Dendritic cell treated with granulocyte-macrophage colony-stimulating factor and Interleukin-4, amounts not matched to agents 40 ng/mL and 50 ng/mL, for 4 days (primary cell): ENCODE results near the gene ANKS1A.

Experiments used
- H3K27ac Mint-ChIP-seq: one replicate; pipeline ENCODE4 v1.8.0; 2022; ENCODE audit warnings: mild to moderate bottlenecking, mixed read lengths
- H3K27me3 Mint-ChIP-seq: one replicate; pipeline ENCODE4 v1.8.0; 2022; ENCODE audit warnings: mild to moderate bottlenecking, mixed read lengths
- H3K36me3 Mint-ChIP-seq: one replicate; pipeline ENCODE4 v1.8.0; 2022; ENCODE audit warnings: low read depth, mixed read lengths
- H3K4me1 Mint-ChIP-seq: one replicate; pipeline ENCODE4 v1.8.0; 2022; ENCODE audit warnings: low read depth, mixed read lengths
- H3K4me3 Mint-ChIP-seq: one replicate; pipeline ENCODE4 v1.8.0; 2022; ENCODE audit warnings: mild to moderate bottlenecking, moderate library complexity, mixed read lengths
- H3K9me3 Mint-ChIP-seq: one replicate; pipeline ENCODE4 v1.8.0; 2022; ENCODE audit warnings: mixed read lengths
- intact Hi-C: fragments of 100-400 bp; cut with micrococcal nuclease; formaldehyde crosslinking; loops from one replicate; pipeline ENCODE4 v1.15.0; 2022

ANKS1A gene

DNA sequence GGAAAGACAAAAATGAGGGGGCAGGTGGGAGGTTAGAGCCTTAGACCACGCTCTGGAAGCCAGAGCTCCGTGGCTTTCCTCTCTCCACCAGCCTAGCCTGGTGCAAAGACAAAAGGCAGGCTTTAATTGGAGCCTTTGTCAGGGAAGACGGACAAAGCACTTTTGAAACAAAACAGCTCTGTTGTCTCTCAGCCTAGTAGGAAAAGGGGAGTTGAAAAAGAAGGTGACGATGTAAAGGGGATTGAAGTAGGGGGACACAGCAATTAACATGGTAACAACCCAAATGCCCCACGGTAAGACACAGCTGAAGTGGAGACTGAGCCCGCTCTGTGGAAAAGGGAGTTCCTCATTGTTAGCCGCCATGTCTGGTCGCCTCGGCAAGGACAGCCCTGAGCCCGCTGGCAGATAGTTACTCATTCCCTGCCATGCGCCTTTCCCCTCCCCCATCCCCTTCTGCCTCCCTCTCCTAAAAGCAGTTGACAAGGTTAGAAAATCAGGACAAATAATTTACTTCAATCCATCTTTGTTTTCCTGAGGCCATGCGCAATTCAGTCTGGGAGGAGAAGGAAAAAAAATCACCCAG is 159.1 kb downstream of the ANKS1A start:
- intact Hi-C loops: loop anchor here (5.0 kb wide), 1 partner anchor 34 kb away; no protein-coding TSS in a partner anchor
- H3K36me3 Mint-ChIP-seq: peaks cover 12% of the 10 kb centered on the region

DNA sequence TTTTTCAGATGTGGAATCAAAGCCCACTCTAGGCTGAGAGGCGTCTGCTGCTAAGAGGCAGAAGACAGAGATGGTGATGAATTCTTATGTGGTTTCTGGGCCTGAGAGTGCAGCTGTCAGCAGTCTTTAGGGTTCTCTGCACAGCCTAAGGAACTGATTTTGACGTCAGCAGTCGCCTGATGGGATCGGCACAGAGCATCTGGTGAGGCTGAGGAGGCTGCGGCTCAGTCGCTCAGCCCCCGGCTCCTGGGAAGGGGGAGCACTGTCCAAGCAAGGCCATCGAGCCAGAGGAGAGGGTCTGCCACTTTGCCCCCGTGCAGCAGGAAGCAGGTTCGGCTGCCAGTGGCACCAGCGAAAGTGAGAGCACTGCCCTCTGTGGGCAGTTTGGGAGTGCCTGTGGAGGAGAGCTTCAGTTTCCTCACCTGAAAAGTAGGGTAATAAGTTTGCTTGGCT is 159.6 kb downstream of the ANKS1A start:
- Mint-ChIP-seq H3K27ac (no peak overlapping the region), H3K9me3 (no peaks in the 10 kb centered on the region), H3K4me1 (peaks cover 34% of the 10 kb centered on the region), H3K27me3 (no peaks in the 10 kb centered on the region), H3K4me3 (no peak overlapping the region), H3K36me3 (peaks cover 13% of the 10 kb centered on the region)
- intact Hi-C loops: loop anchor here (5.0 kb wide), 1 partner anchor 34 kb away; no protein-coding TSS in a partner anchor

More for the DNA sequence above, 159.1 kb downstream of the ANKS1A start:
- Mint-ChIP-seq H3K27ac (no peak overlapping the region), H3K4me1 (peaks cover 34% of the 10 kb centered on the region), H3K27me3 (no peaks in the 10 kb centered on the region), H3K9me3 (no peaks in the 10 kb centered on the region), H3K4me3 (peak overlapping the region; percentile 52)

DNA sequence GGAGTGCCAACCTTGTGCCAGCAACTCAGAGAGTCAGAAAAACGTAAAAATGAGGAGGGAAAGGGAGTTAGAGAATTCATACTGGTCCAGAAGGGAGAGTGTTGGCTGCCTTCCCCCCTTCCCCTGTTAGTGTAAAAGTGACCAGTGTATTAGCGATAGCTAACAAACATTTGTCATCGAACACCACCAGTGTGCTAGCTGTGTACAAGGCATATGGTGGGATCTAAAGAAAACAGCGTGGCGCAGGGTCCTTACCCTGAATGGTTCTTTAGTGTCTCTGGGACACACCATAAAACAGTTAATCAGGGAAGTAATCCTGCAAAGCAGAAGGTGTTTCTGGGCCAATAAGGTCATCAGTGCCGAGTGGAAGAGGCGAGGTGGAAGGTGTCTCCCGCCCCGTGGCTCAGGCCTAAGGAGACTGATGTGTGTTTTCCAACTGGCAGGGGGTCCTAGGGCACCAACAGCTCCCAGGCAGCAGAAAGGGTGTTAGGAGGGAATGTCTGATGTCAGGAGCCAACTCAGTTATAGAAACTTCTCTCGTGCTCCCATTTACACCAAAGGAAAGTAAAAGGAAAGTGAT is 160.2 kb downstream of the ANKS1A start:
- Mint-ChIP-seq H3K27ac (no peak overlapping the region), H3K4me1 (peaks cover 31% of the 10 kb centered on the region), H3K36me3 (peaks cover 14% of the 10 kb centered on the region), H3K27me3 (no peaks in the 10 kb centered on the region), H3K9me3 (no peaks in the 10 kb centered on the region), H3K4me3 (no peak overlapping the region)
- intact Hi-C loops: loop anchor here (5.0 kb wide), 1 partner anchor 33 kb away; no protein-coding TSS in a partner anchor

DNA sequence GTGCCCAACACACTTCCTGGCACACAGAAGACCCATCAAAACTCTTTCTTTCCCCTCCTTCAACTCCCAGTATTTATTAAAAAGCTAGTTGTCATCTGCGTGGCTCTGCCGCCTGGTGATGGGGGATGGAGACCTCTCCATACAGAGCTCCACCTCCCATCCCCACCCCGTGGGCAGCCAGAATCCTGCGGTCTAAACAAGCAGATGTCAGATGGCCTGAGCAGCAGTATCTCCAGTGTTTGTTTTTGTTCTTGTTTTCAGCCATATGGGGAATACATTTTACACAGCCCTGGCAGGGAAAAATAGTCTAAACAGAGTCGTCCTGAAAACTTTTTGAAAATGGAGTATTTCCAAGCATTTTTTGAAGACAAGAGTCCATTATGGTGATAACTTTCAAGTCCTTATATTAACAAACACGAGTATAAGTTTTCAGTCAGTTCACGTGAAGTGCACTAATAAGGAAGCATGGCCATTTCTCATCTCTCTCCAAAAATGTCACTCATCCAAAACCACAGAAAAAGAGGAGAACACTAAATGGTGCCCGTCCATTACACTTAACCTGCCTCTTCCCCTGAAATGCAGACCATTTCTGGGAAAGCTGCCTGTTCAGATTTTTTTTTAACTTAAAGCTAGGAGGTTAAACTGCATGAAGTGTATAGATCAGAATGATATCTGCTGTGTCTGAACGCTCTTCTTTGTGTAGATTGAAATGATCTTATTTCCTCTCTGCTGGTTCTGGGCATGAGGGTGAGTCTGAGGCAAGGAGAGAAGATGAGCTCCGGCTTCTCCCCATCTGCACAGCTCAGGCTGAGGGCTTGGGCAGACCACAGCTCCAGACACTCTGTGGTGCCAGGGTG is 161.1 kb downstream of the ANKS1A start:
- Mint-ChIP-seq H3K9me3 (no peaks in the 10 kb centered on the region), H3K36me3 (peaks cover 21% of the 10 kb centered on the region), H3K27me3 (no peaks in the 10 kb centered on the region), H3K27ac (no peak overlapping the region), H3K4me3 (no peak overlapping the region), H3K4me1 (peaks cover 22% of the 10 kb centered on the region)
- intact Hi-C loops: loop anchor here (5.0 kb wide), 1 partner anchor 32 kb away; no protein-coding TSS in a partner anchor

DNA sequence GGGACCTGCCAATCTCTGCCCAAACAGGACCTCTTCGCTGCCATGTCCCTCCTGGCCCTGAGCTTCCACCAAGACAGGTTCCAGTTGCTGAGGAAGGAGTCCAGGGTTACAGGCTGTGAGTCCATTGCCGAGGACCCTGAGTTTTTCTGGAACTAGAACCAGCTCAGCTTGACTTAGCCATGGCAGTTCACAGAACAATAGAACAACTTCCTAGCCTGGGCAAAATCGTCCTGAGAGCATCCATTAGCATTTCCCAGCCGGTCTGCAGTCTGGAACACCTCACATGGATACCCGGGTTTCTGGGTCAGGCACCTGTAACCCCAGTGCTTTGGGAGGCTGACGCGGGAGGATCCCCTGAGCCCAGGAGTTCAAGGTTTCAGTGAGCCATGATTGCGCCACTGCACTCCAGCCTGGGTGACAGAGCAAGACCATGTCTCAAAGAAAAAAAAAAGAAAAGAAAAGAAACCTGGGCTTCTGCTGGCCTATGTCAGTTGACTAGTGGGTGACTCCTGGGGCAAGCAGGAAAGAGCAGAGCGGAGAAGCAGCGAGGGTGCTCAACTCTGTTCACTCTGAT is 161.8 kb downstream of the ANKS1A start:
- no peak overlapping the region for H3K27ac Mint-ChIP-seq
- peaks cover 28% of the 10 kb centered on the region for H3K36me3 Mint-ChIP-seq
- no peaks in the 10 kb centered on the region for H3K9me3 Mint-ChIP-seq
- intact Hi-C loops: no loop called here
- H3K27me3 Mint-ChIP-seq: no peaks in the 10 kb centered on the region
- no peak overlapping the region for H3K4me3 Mint-ChIP-seq
- H3K4me1 Mint-ChIP-seq: peaks cover 15% of the 10 kb centered on the region

DNA sequence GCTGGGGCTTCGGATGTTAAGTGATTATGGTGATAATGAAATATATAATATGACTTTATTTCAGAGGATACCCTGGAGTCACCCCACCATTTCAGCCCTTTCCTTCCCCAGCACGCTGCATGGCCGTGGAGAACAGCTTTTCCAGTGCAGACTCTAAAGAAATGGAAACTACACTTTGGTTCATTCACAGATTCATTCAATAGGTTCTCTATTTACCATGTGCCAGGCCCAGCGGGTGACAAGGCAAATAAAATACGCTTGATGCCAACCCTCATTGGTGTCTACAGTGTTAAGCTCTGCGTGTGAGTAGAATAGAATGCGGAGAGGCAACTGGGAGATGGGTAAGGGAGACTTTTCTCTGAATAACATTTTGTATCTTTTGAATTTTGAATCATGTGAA is 162.3 kb downstream of the ANKS1A start:
- no peak overlapping the region for H3K27ac Mint-ChIP-seq
- H3K27me3 Mint-ChIP-seq: no peaks in the 10 kb centered on the region
- peaks cover 34% of the 10 kb centered on the region for H3K36me3 Mint-ChIP-seq
- intact Hi-C loops: no loop called here
- no peak overlapping the region for H3K4me3 Mint-ChIP-seq
- no peaks in the 10 kb centered on the region for H3K9me3 Mint-ChIP-seq
- H3K4me1 Mint-ChIP-seq: peaks cover 17% of the 10 kb centered on the region

DNA sequence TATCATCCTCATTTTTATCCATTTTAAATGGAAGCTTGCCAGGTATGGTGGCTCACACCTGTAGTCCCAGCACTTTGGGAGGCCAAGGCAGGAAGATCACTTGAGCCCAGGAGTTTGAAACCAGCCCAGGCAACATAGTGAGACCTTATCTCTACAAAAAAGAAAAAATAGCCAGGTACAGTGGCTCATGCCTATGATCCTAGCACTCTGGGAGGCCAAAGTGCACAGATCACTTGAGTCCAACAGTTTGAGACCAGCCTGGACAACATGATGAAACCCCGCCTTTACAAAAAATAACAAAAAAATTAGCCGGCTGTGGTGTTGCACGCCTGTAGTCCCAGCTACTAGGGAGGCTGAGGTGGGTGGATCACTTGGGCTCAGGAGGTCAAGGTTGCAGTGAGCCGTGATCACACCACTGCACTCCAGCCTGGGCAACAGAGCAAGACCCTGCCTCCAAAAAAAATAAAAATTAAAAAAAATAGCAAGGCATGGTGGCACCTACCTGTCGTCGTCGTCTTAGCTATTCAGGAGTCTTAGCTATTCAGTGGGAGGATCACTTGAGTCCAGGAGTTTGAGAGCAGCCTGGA is 163.0 kb downstream of the ANKS1A start:
- no peaks in the 10 kb centered on the region for H3K27me3 Mint-ChIP-seq
- intact Hi-C loops: no loop called here
- no peak overlapping the region for H3K27ac Mint-ChIP-seq
- H3K36me3 Mint-ChIP-seq: peaks cover 41% of the 10 kb centered on the region
- H3K4me3 Mint-ChIP-seq: no peak overlapping the region
- no peaks in the 10 kb centered on the region for H3K9me3 Mint-ChIP-seq
- H3K4me1 Mint-ChIP-seq: peaks cover 24% of the 10 kb centered on the region

DNA sequence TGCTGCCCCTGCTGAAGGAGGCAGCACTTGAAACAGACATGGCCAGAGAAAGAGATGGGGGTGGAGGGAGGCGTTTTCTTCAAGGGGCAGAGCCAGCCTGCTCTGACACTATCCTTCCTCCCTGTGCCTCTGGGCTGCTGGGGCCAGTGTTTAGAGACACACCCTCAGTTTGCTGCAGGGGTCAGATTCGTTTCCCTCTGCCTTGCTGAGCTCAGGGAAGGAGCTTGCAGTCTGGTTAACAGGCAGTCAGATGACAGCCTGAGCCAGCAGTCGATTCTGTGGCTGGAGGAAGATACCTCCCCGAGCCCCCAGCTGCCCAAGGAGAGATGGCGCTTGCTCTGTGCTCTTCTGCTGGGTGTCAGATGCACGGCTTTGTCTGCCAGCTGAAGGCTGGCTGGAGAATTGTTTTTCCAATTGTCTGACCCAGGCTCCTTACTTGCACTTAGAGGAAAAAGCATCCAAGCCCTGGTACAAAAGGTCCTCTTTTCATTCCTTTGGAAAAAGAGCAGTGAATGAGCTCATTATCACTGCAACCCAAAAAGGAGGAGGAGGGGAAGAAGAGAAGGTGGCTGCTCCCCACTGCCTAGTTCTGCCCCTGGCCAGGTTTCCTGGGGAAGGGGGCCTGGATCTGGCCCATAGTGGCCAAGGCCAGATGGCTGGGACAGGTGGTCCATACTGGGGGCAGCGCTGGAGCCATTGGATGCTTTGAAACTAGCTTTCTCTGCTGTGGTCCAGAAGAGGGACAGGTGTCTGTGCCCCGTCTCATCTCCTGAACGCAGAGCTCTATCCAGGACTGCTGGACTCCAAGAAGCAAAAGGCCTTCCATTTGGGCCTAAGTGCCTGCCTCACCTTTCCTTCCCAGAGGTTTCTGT is 163.9 kb downstream of the ANKS1A start:
- peaks cover 33% of the 10 kb centered on the region for H3K4me1 Mint-ChIP-seq
- peaks cover 44% of the 10 kb centered on the region for H3K36me3 Mint-ChIP-seq
- H3K9me3 Mint-ChIP-seq: no peaks in the 10 kb centered on the region
- peak overlapping the region; percentile 23 for H3K4me3 Mint-ChIP-seq
- no peak overlapping the region for H3K27ac Mint-ChIP-seq
- no peaks in the 10 kb centered on the region for H3K27me3 Mint-ChIP-seq
- intact Hi-C loops: no loop called here

DNA sequence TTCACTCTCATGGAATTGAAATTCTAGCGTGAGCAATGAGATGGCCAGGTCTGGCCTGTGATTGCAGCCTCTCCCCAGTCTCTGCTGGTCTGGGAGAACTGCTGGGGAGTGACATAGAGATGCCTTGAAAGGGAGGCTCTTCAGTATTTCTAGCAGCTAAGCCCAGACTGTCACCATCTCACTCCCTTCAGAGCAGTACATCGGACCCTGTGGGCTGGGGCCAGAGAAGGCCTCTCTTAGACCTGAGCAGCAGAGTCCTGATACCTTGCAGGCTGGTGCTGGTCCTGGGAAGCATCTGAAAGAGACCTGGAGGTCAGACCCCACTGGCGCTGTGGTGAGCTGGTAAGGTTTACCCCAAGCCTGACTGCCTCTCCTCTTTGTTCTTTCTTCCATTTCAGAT is 164.6 kb downstream of the ANKS1A start:
- Mint-ChIP-seq H3K27ac (no peak overlapping the region), H3K27me3 (no peaks in the 10 kb centered on the region), H3K9me3 (no peaks in the 10 kb centered on the region), H3K36me3 (peaks cover 51% of the 10 kb centered on the region), H3K4me3 (no peak overlapping the region), H3K4me1 (peaks cover 40% of the 10 kb centered on the region)
- intact Hi-C loops: no loop called here

DNA sequence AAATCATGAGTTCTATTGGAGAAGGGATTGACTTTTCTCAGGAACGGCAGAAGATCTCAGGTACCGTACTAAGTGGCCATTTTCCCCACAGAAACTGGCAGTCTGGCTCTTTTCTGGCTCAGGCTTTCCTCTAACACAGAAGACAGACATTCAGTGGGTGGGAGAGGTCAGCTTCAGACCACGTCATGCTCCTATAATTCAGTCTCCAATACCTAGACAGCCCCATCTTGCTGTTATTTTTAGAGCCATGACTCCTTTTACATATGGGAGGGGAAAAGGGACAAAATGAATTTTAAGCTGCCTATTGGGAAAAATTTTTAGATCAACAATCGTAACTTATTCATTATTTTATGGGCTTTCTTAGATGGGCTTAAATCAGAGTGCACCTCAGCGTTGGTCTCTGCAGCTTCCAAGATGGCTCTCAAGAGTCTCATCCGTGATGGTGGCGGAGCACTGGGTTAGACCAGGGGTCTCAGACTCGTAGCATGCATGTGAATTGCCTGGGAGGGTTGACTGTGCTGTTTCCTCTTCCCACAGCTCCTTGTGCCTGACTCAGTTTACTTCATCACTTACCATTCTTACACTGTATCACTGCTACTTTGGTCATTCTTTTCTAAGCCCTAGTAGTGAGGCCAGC is 165.2 kb downstream of the ANKS1A start:
- H3K9me3 Mint-ChIP-seq: no peaks in the 10 kb centered on the region
- H3K27me3 Mint-ChIP-seq: no peaks in the 10 kb centered on the region
- peaks cover 57% of the 10 kb centered on the region for H3K36me3 Mint-ChIP-seq
- H3K4me1 Mint-ChIP-seq: peaks cover 43% of the 10 kb centered on the region
- intact Hi-C loops: no loop called here
- H3K27ac Mint-ChIP-seq: no peak overlapping the region
- H3K4me3 Mint-ChIP-seq: no peak overlapping the region

DNA sequence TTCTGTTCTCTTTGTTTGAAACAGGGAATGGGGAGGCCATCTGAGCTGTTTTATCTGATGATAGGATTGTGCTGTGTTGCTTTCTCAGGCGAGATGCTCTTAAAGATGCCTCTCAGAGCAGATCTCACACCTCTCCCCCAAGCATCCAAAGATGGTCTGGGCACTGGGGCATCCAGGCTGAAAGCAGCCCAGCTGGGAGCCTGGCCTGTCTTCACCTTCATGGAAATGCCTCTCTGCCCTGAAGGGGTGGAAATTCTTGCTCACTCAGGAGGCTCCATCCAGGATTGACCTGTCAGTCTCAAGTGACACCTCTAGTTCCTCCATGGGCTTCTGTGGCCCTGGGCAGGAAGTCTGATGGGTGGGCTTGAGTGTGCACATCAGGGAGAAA is 165.7 kb downstream of the ANKS1A start:
- Mint-ChIP-seq H3K4me3 (no peak overlapping the region), H3K27me3 (no peaks in the 10 kb centered on the region), H3K4me1 (peaks cover 43% of the 10 kb centered on the region), H3K36me3 (peaks cover 62% of the 10 kb centered on the region), H3K9me3 (no peaks in the 10 kb centered on the region), H3K27ac (no peak overlapping the region)
- intact Hi-C loops: no loop called here

DNA sequence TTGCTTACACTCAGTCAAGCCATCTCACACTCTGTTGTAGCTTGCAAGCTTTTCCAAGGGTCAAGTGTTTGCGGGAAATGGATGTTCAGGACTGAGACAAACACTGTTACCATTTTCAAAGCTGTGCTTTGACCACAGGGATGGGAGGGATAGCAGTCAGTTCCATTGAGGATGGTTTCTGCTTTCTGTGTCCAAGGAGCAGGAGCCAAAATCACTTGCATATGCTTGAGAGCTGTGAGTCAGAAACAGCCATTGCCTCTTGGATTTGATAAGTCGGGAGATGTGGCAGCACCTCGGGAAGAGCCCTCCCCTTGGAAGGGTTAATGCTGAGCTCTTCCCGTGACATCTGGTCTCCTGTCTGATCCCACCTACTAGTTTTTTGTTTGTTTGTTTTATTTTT is 166.8 kb downstream of the ANKS1A start:
- peaks cover 43% of the 10 kb centered on the region for H3K4me1 Mint-ChIP-seq
- intact Hi-C loops: no loop called here
- no peak overlapping the region for H3K27ac Mint-ChIP-seq
- no peaks in the 10 kb centered on the region for H3K9me3 Mint-ChIP-seq
- H3K27me3 Mint-ChIP-seq: no peaks in the 10 kb centered on the region
- peaks cover 73% of the 10 kb centered on the region for H3K36me3 Mint-ChIP-seq
- H3K4me3 Mint-ChIP-seq: no peak overlapping the region

DNA sequence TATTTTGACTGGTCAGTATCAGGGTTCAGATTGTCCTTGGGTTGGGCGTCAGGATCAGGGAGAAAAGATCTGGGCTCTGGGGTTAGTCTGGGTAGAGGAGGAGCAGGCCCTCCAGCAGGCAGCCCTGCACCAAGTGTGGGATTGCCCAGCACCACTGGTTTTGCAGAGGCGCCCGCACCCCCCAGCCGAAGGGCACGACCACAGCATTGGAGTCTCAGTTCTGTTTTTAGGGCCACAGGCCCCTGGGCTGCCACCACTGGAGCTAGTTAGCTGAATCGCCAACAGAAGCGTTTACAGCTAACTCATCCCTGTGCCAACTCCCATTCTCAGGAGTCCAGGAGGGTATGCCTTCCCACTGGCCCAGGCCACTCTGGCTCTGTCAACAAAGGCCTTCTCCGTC is 167.9 kb downstream of the ANKS1A start:
- intact Hi-C loops: no loop called here
- Mint-ChIP-seq H3K4me3 (no peak overlapping the region), H3K27me3 (no peaks in the 10 kb centered on the region), H3K9me3 (no peaks in the 10 kb centered on the region), H3K36me3 (peaks cover 79% of the 10 kb centered on the region), H3K4me1 (peaks cover 43% of the 10 kb centered on the region), H3K27ac (peak overlapping the region; percentile 57)
